ENCODE data around the gene SETD1A.

DNA sequence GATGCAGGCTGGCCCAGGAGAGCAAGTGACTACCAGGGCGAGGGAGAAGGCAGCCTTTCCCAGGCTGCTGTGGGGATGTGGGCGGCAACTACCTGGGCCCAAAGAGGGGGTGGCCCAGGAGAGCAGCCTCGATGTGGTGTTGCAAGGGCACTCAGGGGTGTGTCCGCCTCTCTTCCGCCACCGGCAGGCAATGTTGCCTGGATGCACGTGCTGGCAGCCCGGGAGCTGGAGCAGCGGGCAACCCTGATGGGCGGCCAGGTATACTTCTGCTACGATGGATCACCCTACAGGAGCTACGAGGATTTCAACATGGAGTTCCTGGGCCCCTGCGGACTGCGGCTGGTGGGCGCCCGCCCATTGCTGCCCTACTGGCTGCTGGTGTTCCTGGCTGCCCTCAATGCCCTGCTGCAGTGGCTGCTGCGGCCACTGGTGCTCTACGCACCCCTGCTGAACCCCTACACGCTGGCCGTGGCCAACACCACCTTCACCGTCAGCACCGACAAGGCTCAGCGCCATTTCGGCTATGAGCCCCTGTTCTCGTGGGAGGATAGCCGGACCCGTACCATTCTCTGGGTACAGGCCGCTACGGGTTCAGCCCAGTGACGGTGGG, 30.1 kb downstream of the SETD1A start:
- TF ChIP-seq, protein P1, sequence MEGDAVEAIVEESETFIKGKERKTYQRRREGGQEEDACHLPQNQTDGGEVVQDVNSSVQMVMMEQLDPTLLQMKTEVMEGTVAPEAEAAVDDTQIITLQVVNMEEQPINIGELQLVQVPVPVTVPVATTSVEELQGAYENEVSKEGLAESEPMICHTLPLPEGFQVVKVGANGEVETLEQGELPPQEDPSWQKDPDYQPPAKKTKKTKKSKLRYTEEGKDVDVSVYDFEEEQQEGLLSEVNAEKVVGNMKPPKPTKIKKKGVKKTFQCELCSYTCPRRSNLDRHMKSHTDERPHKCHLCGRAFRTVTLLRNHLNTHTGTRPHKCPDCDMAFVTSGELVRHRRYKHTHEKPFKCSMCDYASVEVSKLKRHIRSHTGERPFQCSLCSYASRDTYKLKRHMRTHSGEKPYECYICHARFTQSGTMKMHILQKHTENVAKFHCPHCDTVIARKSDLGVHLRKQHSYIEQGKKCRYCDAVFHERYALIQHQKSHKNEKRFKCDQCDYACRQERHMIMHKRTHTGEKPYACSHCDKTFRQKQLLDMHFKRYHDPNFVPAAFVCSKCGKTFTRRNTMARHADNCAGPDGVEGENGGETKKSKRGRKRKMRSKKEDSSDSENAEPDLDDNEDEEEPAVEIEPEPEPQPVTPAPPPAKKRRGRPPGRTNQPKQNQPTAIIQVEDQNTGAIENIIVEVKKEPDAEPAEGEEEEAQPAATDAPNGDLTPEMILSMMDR (IDR thresholded peaks at IDR 0.05): no peak
- no peak for TF ChIP-seq POLR2A (IDR thresholded peaks at IDR 0.05)
